ENCODE measurements around the gene LGSN.

The LGSN gene

GRCh38 chr6:63352544-63353285, 32.9 kb upstream of the LGSN start:
- in situ Hi-C loops (cut with HindIII; ENCODE audit: low pct_ligation_motif_present, low sequenced_read_pairs): no loop called here

DNA sequence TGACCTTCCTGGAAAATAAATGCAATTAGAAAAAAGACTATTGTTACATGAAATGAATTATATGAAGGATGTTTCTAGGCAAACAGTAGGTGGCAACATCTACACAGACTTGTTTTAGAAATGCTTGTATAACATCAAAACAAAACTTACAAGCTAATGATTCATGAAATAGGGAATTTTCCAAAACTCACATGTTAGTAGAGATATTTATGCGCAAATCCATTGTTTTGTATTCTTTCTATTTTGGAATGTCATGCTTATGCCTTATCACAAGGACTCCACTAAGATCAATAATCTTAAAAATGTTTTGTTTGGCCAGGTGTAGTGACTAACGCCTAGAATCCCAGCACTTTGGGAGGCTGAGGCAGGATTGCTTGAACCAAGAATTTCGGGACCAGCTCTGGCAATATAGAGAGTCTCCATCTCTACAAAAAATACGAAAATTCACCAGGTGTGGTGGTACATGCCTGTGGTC, 32.3 kb upstream of the LGSN start:
- in situ Hi-C loops (cut with HindIII; ENCODE audit: low pct_ligation_motif_present, low sequenced_read_pairs): no loop called here
- no peak overlapping the region for H3K4me3 ChIP-seq (ENCODE audit: low read depth, low read length)

More at GRCh38 chr6:63352544-63353285, 32.9 kb upstream of the LGSN start:
- Histone ChIP-seq H3K36me3 (replicated peaks) (no peaks in the 10 kb centered on the region), H3K27ac (no peak overlapping the region), H3K27me3 (replicated peaks) (no peaks in the 10 kb centered on the region), H3K4me3 (ENCODE audit: low read depth, low read length) (peak overlapping the region; percentile 10)
- DNase-seq: peak; percentile 44
- TF ChIP-seq CTCF (IDR thresholded peaks at IDR 0.05; ENCODE audit: low read depth, low read length, missing control alignments): peak; percentile 79

DNA sequence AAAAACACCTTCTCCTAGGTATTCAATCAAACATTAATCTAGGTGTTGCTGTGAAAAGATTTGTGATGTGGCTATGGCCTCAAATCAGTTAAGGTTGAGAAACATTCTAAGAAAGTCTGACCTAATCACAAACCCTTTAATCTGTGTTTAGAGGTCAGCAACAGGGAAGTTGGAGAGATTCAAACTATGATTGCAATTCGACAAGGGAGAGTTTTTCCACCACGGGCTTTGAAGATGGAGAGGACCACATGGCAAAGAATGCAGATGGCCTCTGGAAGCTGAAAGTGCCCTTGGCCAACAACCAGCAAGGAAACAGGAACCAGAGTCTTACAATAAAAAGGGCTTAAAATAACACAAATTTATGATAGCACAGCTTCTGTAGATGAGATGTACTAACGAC, 29.6 kb upstream of the LGSN start:
- in situ Hi-C loops (cut with HindIII; ENCODE audit: low pct_ligation_motif_present, low sequenced_read_pairs): no loop called here
- no peak for TF ChIP-seq CTCF (IDR thresholded peaks at IDR 0.05; ENCODE audit: low read depth, low read length, missing control alignments)
- Histone ChIP-seq H3K4me3 (ENCODE audit: low read depth, low read length) (no peak overlapping the region), H3K27ac (no peak overlapping the region), H3K27me3 (replicated peaks) (no peaks in the 10 kb centered on the region), H3K36me3 (replicated peaks) (no peaks in the 10 kb centered on the region)
- no peak for DNase-seq

More for the DNA sequence above, 32.3 kb upstream of the LGSN start:
- no peak for DNase-seq
- Histone ChIP-seq H3K27ac (no peak overlapping the region), H3K27me3 (replicated peaks) (no peaks in the 10 kb centered on the region), H3K36me3 (replicated peaks) (no peaks in the 10 kb centered on the region)
- TF ChIP-seq CTCF (IDR thresholded peaks at IDR 0.05; ENCODE audit: low read depth, low read length, missing control alignments): peak; percentile 29

GRCh38 chr6:63348836-63349235, 29.1 kb upstream of the LGSN start:
- no peaks in the 10 kb centered on the region for H3K27me3 ChIP-seq (replicated peaks)
- no peak for DNase-seq
- H3K36me3 ChIP-seq (replicated peaks): no peaks in the 10 kb centered on the region
- no peak overlapping the region for H3K4me3 ChIP-seq (ENCODE audit: low read depth, low read length)
- in situ Hi-C loops (cut with HindIII; ENCODE audit: low pct_ligation_motif_present, low sequenced_read_pairs): no loop called here
- TF ChIP-seq CTCF (IDR thresholded peaks at IDR 0.05; ENCODE audit: low read depth, low read length, missing control alignments): no peak
- no peak overlapping the region for H3K27ac ChIP-seq

DNA sequence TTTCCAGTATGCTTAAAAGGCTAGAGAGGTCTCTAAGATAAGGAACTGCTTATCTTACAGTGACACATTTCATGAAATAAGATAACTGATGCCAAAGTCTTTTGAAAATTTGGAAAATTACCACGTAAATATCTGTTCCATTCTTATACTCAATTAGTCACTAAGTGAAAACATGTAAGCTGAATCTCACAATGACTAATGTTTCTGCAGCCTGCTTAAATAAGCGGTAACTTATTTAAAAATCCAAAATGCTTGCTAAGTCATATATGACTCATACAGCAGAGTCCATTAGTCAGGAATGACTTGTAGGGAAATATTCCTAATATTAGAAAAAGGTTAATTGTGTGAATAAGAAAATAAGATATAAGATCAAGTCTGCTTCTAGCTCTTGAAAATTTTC, 27.8 kb upstream of the LGSN start:
- no peaks in the 10 kb centered on the region for H3K36me3 ChIP-seq (replicated peaks)
- no peak overlapping the region for H3K4me3 ChIP-seq (ENCODE audit: low read depth, low read length)
- TF ChIP-seq CTCF (IDR thresholded peaks at IDR 0.05; ENCODE audit: low read depth, low read length, missing control alignments): no peak
- peak overlapping the region; percentile 47 for H3K27ac ChIP-seq
- no peaks in the 10 kb centered on the region for H3K27me3 ChIP-seq (replicated peaks)
- in situ Hi-C loops (cut with HindIII; ENCODE audit: low pct_ligation_motif_present, low sequenced_read_pairs): no loop called here
- DNase-seq: peak; percentile 32
